Testis (tissue), 3 donors: ENCODE measurements around the gene TGFB1I1. TPM values are rescaled to one million over a fixed set of nuclear protein-coding genes. Genes with fewer than 3 reads are reported as not detected.
"Not testable (repeated sequence)": the region's sequence is repeated elsewhere in the genome, so short reads cannot be mapped to it uniquely, and the experiment has no call there.

Source experiments
- DNase-seq: peaks from one replicate; pipeline ENCODE4 v3.0.0-alpha.2; 2019
- H3K27ac ChIP-seq, 2 donors: fragments of 200-600 bp; sonication (generic); one replicate each; pipeline ENCODE4 v1.5.1; 2019
- H3K27me3 ChIP-seq: fragments of 200-600 bp; sonication (generic); one replicate; pipeline ENCODE4 v1.5.1; 2019
- H3K36me3 ChIP-seq: fragments of 200-600 bp; sonication (generic); one replicate; pipeline ENCODE4 v1.5.1; 2017; ENCODE audit warnings: low read depth; ENCODE audit errors: missing control alignments
- H3K4me1 ChIP-seq: fragments of 200-600 bp; sonication (generic); one replicate; pipeline ENCODE4 v1.5.1; 2019
- H3K4me3 ChIP-seq, 2 donors: fragments of 200-600 bp; sonication (generic); one replicate each; pipeline ENCODE4 v1.5.1; 2017 to 2019
- H3K9me3 ChIP-seq: fragments of 200-600 bp; sonication (generic); one replicate; pipeline ENCODE4 v1.5.1; 2017
- CTCF ChIP-seq, 3 experiments: fragments of 450-650 bp in 2 of 3; fragments of 200-600 bp in 1 of 3; sonication (generic) in 1 of 3; IDR thresholded peaks; one replicate each; pipeline ENCODE4 v1.5.1; 2016 to 2019; ENCODE audit warnings: antibody characterized with exemption in 3 of 3, mild to moderate bottlenecking in 2 of 3, moderate library complexity in 1 of 3
- POLR2A ChIP-seq: fragments of 450-650 bp; IDR thresholded peaks from one replicate; pipeline ENCODE4 v1.6.1; 2017; ENCODE audit warnings: antibody characterized with exemption, mild to moderate bottlenecking, moderate library complexity
- WGBS, 2 donors: methylation state at CpG; one replicate each; pipeline ENCODE4 v1.1.5; 2018; 5-methylcytosine and 5-hydroxymethylcytosine counted together
- intact Hi-C: fragments of 100-400 bp; cut with DNase I; formaldehyde crosslinking; loops from one replicate; pipeline ENCODE4 v1.15.1; 2023; ENCODE audit warnings: low total_unique reads
- polyA plus RNA-seq: library from polyadenylated mRNA; stranded (reverse); fragments of 350-450 nt; fragmentation: Illumina TruSeq; extraction: RNeasy Lipid Tissue Mini Kit (QIAGEN cat#74804); gene quantifications from one replicate; pipeline ENCODE4 v1.2.3, GENCODE V29; 2014; ENCODE audit warnings: low read depth, low replicate concordance; ENCODE audit not compliant: insufficient read depth
- total RNA-seq, 2 donors: library from RNA; depleted of rRNA; stranded (reverse); fragments of >200 nt; gene quantifications; one replicate each; pipeline ENCODE4 v1.2.3, GENCODE V29; 2016

The TGFB1I1 gene
- total and polyA plus RNA-seq, 3 donors from 2014 or later: 13.6 to 31.7 (median 28.4) TPM

- no peak overlapping the region for H3K4me3 ChIP-seq
- H3K27me3 ChIP-seq: no peaks in the 10 kb centered on the region
- no peaks in the 10 kb centered on the region for H3K36me3 ChIP-seq
- no peaks in the 10 kb centered on the region for H3K9me3 ChIP-seq
- H3K27ac ChIP-seq: no peak overlapping the region
- DNase-seq: no peak
- intact Hi-C loops: no loop called here
- WGBS, 2 donors: 25 to 26% methylated on average over 7 of the region's 7 CpGs
- TF ChIP-seq CTCF (IDR thresholded peaks at IDR 0.05) (no peak), POLR2A (no peak)
- H3K4me1 ChIP-seq: peaks cover 7% of the 10 kb centered on the region
These were observed 9.0 kb downstream of the TGFB1I1 start for GRCh38 chr16:31480851-31481536.

- Histone ChIP-seq H3K4me1 (peaks cover 8% of the 10 kb centered on the region), H3K9me3 (no peaks in the 10 kb centered on the region), H3K4me3 (no peak within 1 kb of the TSS), H3K36me3 (no peaks in the 10 kb centered on the region), H3K27me3 (no peaks in the 10 kb centered on the region), H3K27ac (no peak within 1 kb of the TSS)
- DNase-seq: no peak
- WGBS, 2 donors: 91 to 93% methylated on average over 4 of the region's 4 CpGs
- TF ChIP-seq POLR2A (no peak), CTCF (IDR thresholded peaks at IDR 0.05) (no peak)
- intact Hi-C loops: no loop called here
These were observed 11.1 kb downstream of the TGFB1I1 start, which contains the start of gene SLC5A2 for GRCh38 chr16:31483081-31483480. Gene SLC5A2, plus strand, starts transcription at chr16:31483123. Its CDS starts 14 bp downstream, at chr16:31483137.

- H3K27ac ChIP-seq, DNase-seq, H3K27me3 ChIP-seq, H3K36me3 ChIP-seq, H3K9me3 ChIP-seq, intact Hi-C loops, H3K4me3 ChIP-seq: not testable (repeated sequence)
- peaks cover 11% of the 10 kb centered on the region for H3K4me1 ChIP-seq
- 69 to 90% methylated on average over 4 of the region's 4 CpGs for WGBS, 2 donors
These were observed 12.1 kb downstream of the TGFB1I1 start for GRCh38 chr16:31484048-31484447.

- Histone ChIP-seq H3K9me3 (no peaks in the 10 kb centered on the region), H3K4me1 (peaks cover 11% of the 10 kb centered on the region), H3K4me3 (no peak overlapping the region), H3K36me3 (no peaks in the 10 kb centered on the region), H3K27me3 (no peaks in the 10 kb centered on the region), H3K27ac (no peak overlapping the region)
- DNase-seq: no peak
- WGBS, 2 donors: 47 to 54% methylated on average over 9 to 14 of the region's 14 CpGs
- TF ChIP-seq POLR2A (no peak), CTCF (IDR thresholded peaks at IDR 0.05) (no peak)
- intact Hi-C loops: no loop called here
These were observed 12.7 kb downstream of the TGFB1I1 start for GRCh38 chr16:31484491-31485171.

- no peak for DNase-seq
- no peak overlapping the region for H3K27ac ChIP-seq
- H3K36me3 ChIP-seq: no peaks in the 10 kb centered on the region
- TF ChIP-seq CTCF (IDR thresholded peaks at IDR 0.05): no peak
- no peak for TF ChIP-seq POLR2A
- no peak overlapping the region for H3K4me3 ChIP-seq
- H3K9me3 ChIP-seq: no peaks in the 10 kb centered on the region
- no peaks in the 10 kb centered on the region for H3K27me3 ChIP-seq
- WGBS, 2 donors: 94 to 95% methylated on average over 12 to 17 of the region's 17 CpGs
- H3K4me1 ChIP-seq: peaks cover 11% of the 10 kb centered on the region
- intact Hi-C loops: no loop called here
These were observed 13.6 kb downstream of the TGFB1I1 start for GRCh38 chr16:31485571-31485970.
